K562 (cell line): ENCODE data around the gene ATF5.

ENCODE experiments used
- CBX3 ChIP-seq, 2 experiments: IDR thresholded peaks; 1 replicate in 1 of 2; 2 replicates in 1 of 2; pipeline ENCODE4 v1.6.1; 2012; ENCODE audit warnings: inconsistent platforms in 2 of 2, low read length in 2 of 2, borderline replicate concordance in 1 of 2, control low read depth in 1 of 2
- CEBPB ChIP-seq: fragments of 450-650 bp; IDR thresholded peaks from 2 replicates; pipeline ENCODE4 v1.6.1; 2016; ENCODE audit warnings: missing genetic modification characterization, missing compliant biosample characterization
- KAT2B ChIP-seq: IDR thresholded peaks from one replicate; pipeline ENCODE4 v1.6.1; 2012; ENCODE audit warnings: low read depth, mild to moderate bottlenecking, control low read depth, inconsistent platforms, low read length, moderate library complexity
- MYC ChIP-seq, 2 experiments: fragments of 250-450 bp in 1 of 2; sonication (Bioruptor Pico) in 1 of 2; IDR thresholded peaks; 2 replicates each; pipeline versions ENCODE4 v1.5.1 to v1.6.1; 2012 to 2021; ENCODE audit warnings: low read depth in 2 of 2, borderline replicate concordance in 1 of 2, improper control_type of control experiment in 1 of 2, low read length in 1 of 2, mild to moderate bottlenecking in 1 of 2, moderate library complexity in 1 of 2
- ZNF263 ChIP-seq: sonication (generic); formaldehyde crosslinking; IDR thresholded peaks from 2 replicates; pipeline ENCODE4 v1.8.0; 2022; ENCODE audit warnings: mild to moderate bottlenecking, missing genetic modification reagents, borderline replicate concordance
- TF ChIP-seq, protein P1 (sequence below), 2 experiments: fragments of 450-650 bp in 1 of 2; sonication (generic) in 1 of 2; formaldehyde crosslinking in 1 of 2; IDR thresholded peaks; 2 replicates each; pipeline versions ENCODE4 v1.7.1 to v1.9.0; 2016 to 2022; ENCODE audit warnings: inconsistent platforms in 1 of 2, mild to moderate bottlenecking in 1 of 2, missing genetic modification reagents in 1 of 2

GRCh38 chr19:49952479-49952836 is 23.5 kb downstream of the ATF5 start:
- TF ChIP-seq KAT2B = no peak
- TF ChIP-seq CEBPB = no peak
- TF ChIP-seq, protein P1, sequence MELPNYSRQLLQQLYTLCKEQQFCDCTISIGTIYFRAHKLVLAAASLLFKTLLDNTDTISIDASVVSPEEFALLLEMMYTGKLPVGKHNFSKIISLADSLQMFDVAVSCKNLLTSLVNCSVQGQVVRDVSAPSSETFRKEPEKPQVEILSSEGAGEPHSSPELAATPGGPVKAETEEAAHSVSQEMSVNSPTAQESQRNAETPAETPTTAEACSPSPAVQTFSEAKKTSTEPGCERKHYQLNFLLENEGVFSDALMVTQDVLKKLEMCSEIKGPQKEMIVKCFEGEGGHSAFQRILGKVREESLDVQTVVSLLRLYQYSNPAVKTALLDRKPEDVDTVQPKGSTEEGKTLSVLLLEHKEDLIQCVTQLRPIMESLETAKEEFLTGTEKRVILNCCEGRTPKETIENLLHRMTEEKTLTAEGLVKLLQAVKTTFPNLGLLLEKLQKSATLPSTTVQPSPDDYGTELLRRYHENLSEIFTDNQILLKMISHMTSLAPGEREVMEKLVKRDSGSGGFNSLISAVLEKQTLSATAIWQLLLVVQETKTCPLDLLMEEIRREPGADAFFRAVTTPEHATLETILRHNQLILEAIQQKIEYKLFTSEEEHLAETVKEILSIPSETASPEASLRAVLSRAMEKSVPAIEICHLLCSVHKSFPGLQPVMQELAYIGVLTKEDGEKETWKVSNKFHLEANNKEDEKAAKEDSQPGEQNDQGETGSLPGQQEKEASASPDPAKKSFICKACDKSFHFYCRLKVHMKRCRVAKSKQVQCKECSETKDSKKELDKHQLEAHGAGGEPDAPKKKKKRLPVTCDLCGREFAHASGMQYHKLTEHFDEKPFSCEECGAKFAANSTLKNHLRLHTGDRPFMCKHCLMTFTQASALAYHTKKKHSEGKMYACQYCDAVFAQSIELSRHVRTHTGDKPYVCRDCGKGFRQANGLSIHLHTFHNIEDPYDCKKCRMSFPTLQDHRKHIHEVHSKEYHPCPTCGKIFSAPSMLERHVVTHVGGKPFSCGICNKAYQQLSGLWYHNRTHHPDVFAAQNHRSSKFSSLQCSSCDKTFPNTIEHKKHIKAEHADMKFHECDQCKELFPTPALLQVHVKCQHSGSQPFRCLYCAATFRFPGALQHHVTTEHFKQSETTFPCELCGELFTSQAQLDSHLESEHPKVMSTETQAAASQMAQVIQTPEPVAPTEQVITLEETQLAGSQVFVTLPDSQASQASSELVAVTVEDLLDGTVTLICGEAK (IDR thresholded peaks at IDR 0.05) = no peak
- TF ChIP-seq, protein P1 (CRISPR knock-in tag; IDR thresholded peaks at IDR 0.05) = no peak
- no peak for TF ChIP-seq MYC (IDR thresholded peaks at IDR 0.05; ENCODE audit: low read depth, low read length)
- no peak for TF ChIP-seq MYC (CRISPR knock-in tag; IDR thresholded peaks at IDR 0.05; ENCODE audit: borderline replicate concordance, low read depth)
- TF ChIP-seq ZNF263 (CRISPR knock-in tag) = no peak
- no peak for TF ChIP-seq CBX3 (IDR thresholded peaks at IDR 0.05; ENCODE audit: borderline replicate concordance in 1 of 2, low read length in 2 of 2)
